Spleen (tissue), 11 donors: ENCODE measurements around the gene SLC24A3. TPM values are rescaled to one million over a fixed set of nuclear protein-coding genes. Genes with fewer than 3 reads are reported as not detected.

Experiments
- DNase-seq: peaks from one replicate; pipeline ENCODE4 v3.0.0-alpha.2; 2020
- H3K27ac ChIP-seq, 8 donors: fragments of 200-600 bp; sonication (generic) in 7 of 8; 1 replicate in 4 of 8; 2 replicates in 4 of 8; pipeline versions ENCODE4 v1.5.0 to v1.8.0; 2016 to 2021; ENCODE audit warnings: inconsistent platforms in 4 of 8, mild to moderate bottlenecking in 4 of 8, moderate library complexity in 1 of 8
- H3K27me3 ChIP-seq, 7 donors: fragments of 200-600 bp; sonication (generic) in 6 of 7; replicated peaks in 1 of 7; 1 replicate in 4 of 7; 2 replicates in 3 of 7; pipeline versions ENCODE4 v1.5.0 to v1.8.0; 2016 to 2021; ENCODE audit warnings: inconsistent platforms in 3 of 7, mild to moderate bottlenecking in 1 of 7
- H3K36me3 ChIP-seq, 6 donors: fragments of 200-600 bp; sonication (generic) in 5 of 6; 1 replicate in 4 of 6; 2 replicates in 2 of 6; pipeline versions ENCODE4 v1.5.0 to v1.8.0; 2016 to 2021; ENCODE audit warnings: inconsistent platforms in 2 of 6
- H3K4me1 ChIP-seq, 6 donors: fragments of 200-600 bp; sonication (generic) in 5 of 6; 1 replicate in 3 of 6; 2 replicates in 3 of 6; pipeline versions ENCODE4 v1.5.0 to v1.8.0; 2016 to 2021; ENCODE audit warnings: inconsistent platforms in 3 of 6
- H3K4me3 ChIP-seq, 8 donors: fragments of 200-600 bp; sonication (generic) in 7 of 8; 1 replicate in 4 of 8; 2 replicates in 4 of 8; pipeline versions ENCODE4 v1.5.0 to v1.8.0; 2016 to 2021; ENCODE audit warnings: inconsistent platforms in 4 of 8, mild to moderate bottlenecking in 4 of 8, moderate library complexity in 2 of 8
- H3K9me3 ChIP-seq, 8 donors: fragments of 200-600 bp; sonication (generic) in 7 of 8; 1 replicate in 4 of 8; 2 replicates in 4 of 8; pipeline versions ENCODE4 v1.5.0 to v1.8.0; 2016 to 2021; ENCODE audit warnings: inconsistent platforms in 4 of 8
- POLR2A ChIP-seq, 3 donors: fragments of 450-650 bp; IDR thresholded peaks; one replicate each; pipeline ENCODE4 v1.5.1; 2017; ENCODE audit warnings: antibody characterized with exemption in 3 of 3, mild to moderate bottlenecking in 1 of 3
- POLR2AphosphoS5 ChIP-seq, 3 donors: sonication (generic); formaldehyde crosslinking; IDR thresholded peaks; one replicate each; pipeline ENCODE4 v1.5.1; 2017; ENCODE audit warnings: antibody characterized with exemption in 3 of 3
- WGBS, 5 donors: extraction: QIAGEN DNeasy Blood & Tissue Kit in 3 of 5; methylation state at CpG; one replicate each; pipeline versions ENCODE4 v1.1.5 to v1.1.7; 2013 to 2018; 5-methylcytosine and 5-hydroxymethylcytosine counted together
- intact Hi-C: fragments of 100-400 bp; cut with DNase I; formaldehyde crosslinking; loops from one replicate; pipeline ENCODE4 v1.15.0; 2023; ENCODE audit warnings: low total_unique reads
- polyA plus RNA-seq, 3 donors: library from polyadenylated mRNA; stranded (reverse); fragments of 200-250 nt; gene quantifications; one replicate each; pipeline ENCODE4 v1.2.1, GENCODE V29; 2013
- total RNA-seq, 7 donors: library from RNA; depleted of rRNA in 3 of 7; stranded (reverse); fragments of >200 nt in 3 of 7; fragmentation: NEBNext Ultra II Directional in 4 of 7; extraction: Animal tissue kit (Norgen Biotek cat#: 25700) in 4 of 7; gene quantifications; one replicate each; pipeline versions ENCODE4 v1.1.0 to v1.2.1, GENCODE V29; 2016 to 2021
- TF ChIP-seq, protein P1 (sequence below), 11 experiments: fragments of 200-600 bp in 7 of 11; fragments of 450-650 bp in 4 of 11; sonication (generic) in 4 of 11; IDR thresholded peaks in 8 of 11; conservative IDR thresholded peaks in 3 of 11; 1 replicate in 7 of 11; 2 replicates in 4 of 11; pipeline versions ENCODE4 v1.4.0 to v1.8.0; 2016 to 2021; ENCODE audit warnings: antibody characterized with exemption in 11 of 11, inconsistent platforms in 4 of 11, mild to moderate bottlenecking in 1 of 11
- donor health status: healthy with polysubstance abuse.
- donor health status: DM: no; HTN: no; CAD: no; lungs with moderate emphysema.
- donor health status: DM: no; HTN: no; CAD: no.
- donor health status: Bipolar disorder and iron deficiency.
- donor health status: healthy.
- donor health status: DM: no; HTN: no; CAD: no.
- donor health status: DM: yes; HTN: yes; CAD: no.

Gene SLC24A3
- total and polyA plus RNA-seq, 10 donors: 0.37 to 3.9 (median 2.6) TPM

DNA sequence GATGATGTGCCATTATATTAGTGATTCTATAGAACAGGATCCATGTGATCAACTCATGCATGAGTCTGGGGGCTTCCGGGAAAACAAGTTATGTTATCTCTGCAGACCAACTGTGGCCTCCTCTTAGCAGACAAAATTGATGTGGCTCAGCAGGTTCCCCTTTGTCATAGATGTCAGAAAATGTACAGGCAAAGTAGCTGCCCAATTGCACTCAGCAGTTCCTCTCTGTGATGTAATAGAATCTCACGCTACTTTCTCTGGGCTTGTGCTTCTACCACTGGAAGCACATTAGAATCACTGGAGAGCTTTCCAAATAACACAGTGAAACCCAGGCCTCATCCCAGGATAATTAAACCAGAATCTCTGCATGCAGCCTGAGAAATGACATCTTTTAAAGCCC, 253.1 kb downstream of the SLC24A3 start:
- Histone ChIP-seq H3K27ac (no peak overlapping the region), H3K4me1 (no peaks in the 10 kb centered on the region), H3K27me3 (peaks cover 0 to 8% (median 0%) of the 10 kb centered on the region in 7 donors), H3K36me3 (no peaks in the 10 kb centered on the region), H3K4me3 (no peak overlapping the region), H3K9me3 (no peaks in the 10 kb centered on the region)
- TF ChIP-seq POLR2AphosphoS5 (IDR thresholded peaks at IDR 0.05) (no peak), POLR2A (IDR thresholded peaks at IDR 0.05) (no peak)
- TF ChIP-seq, protein P1, sequence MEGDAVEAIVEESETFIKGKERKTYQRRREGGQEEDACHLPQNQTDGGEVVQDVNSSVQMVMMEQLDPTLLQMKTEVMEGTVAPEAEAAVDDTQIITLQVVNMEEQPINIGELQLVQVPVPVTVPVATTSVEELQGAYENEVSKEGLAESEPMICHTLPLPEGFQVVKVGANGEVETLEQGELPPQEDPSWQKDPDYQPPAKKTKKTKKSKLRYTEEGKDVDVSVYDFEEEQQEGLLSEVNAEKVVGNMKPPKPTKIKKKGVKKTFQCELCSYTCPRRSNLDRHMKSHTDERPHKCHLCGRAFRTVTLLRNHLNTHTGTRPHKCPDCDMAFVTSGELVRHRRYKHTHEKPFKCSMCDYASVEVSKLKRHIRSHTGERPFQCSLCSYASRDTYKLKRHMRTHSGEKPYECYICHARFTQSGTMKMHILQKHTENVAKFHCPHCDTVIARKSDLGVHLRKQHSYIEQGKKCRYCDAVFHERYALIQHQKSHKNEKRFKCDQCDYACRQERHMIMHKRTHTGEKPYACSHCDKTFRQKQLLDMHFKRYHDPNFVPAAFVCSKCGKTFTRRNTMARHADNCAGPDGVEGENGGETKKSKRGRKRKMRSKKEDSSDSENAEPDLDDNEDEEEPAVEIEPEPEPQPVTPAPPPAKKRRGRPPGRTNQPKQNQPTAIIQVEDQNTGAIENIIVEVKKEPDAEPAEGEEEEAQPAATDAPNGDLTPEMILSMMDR (IDR thresholded peaks at IDR 0.05 in 8 of 11, conservative IDR thresholded peaks at IDR 0.05 in 3 of 11): no peak
- WGBS, 5 donors: 34 to 56% (median 39%) methylated on average over 2 of the region's 2 CpGs
- DNase-seq: no peak
- intact Hi-C loops: no loop called here

- intact Hi-C loops: no loop called here
- TF ChIP-seq POLR2AphosphoS5 (IDR thresholded peaks at IDR 0.05): no peak
- TF ChIP-seq, protein P1 (IDR thresholded peaks at IDR 0.05 in 8 of 11, conservative IDR thresholded peaks at IDR 0.05 in 3 of 11): no peak
- WGBS, 5 donors: 84 to 93% (median 89%) methylated on average over 10 of the region's 10 CpGs
- H3K9me3 ChIP-seq: no peaks in the 10 kb centered on the region
- H3K36me3 ChIP-seq: no peaks in the 10 kb centered on the region
- no peak overlapping the region for H3K27ac ChIP-seq
- no peak overlapping the region for H3K4me3 ChIP-seq
- no peaks in the 10 kb centered on the region for H3K4me1 ChIP-seq
- no peak for DNase-seq
- H3K27me3 ChIP-seq: peaks cover 0 to 8% (median 0%) of the 10 kb centered on the region in 7 donors
Measured at GRCh38 chr20:19466206-19466928, 253.9 kb downstream of the SLC24A3 start.

GRCh38 chr20:19473216-19473921, 260.9 kb downstream of the SLC24A3 start:
- 82 to 93% (median 91%) methylated on average over 8 of the region's 8 CpGs for WGBS, 5 donors
- no peaks in the 10 kb centered on the region for H3K36me3 ChIP-seq
- no peaks in the 10 kb centered on the region for H3K9me3 ChIP-seq
- H3K27ac ChIP-seq: no peak overlapping the region
- intact Hi-C loops: no loop called here
- H3K4me1 ChIP-seq: no peaks in the 10 kb centered on the region
- no peaks in the 10 kb centered on the region for H3K27me3 ChIP-seq
- no peak for DNase-seq
- no peak for TF ChIP-seq POLR2A (IDR thresholded peaks at IDR 0.05)
- no peak overlapping the region for H3K4me3 ChIP-seq

- intact Hi-C loops: no loop called here
- no peak for DNase-seq
- H3K4me1 ChIP-seq: no peaks in the 10 kb centered on the region
- no peaks in the 10 kb centered on the region for H3K27me3 ChIP-seq
- no peak overlapping the region for H3K27ac ChIP-seq
- no peak overlapping the region for H3K4me3 ChIP-seq
- TF ChIP-seq, protein P1 (IDR thresholded peaks at IDR 0.05 in 8 of 11, conservative IDR thresholded peaks at IDR 0.05 in 3 of 11): no peak
- TF ChIP-seq POLR2AphosphoS5 (IDR thresholded peaks at IDR 0.05) (no peak), POLR2A (IDR thresholded peaks at IDR 0.05) (no peak)
- H3K9me3 ChIP-seq: no peaks in the 10 kb centered on the region
- H3K36me3 ChIP-seq: no peaks in the 10 kb centered on the region
- 87 to 95% (median 91%) methylated on average over 6 of the region's 6 CpGs for WGBS, 5 donors
Measured at GRCh38 chr20:19473922-19474286, 261.5 kb downstream of the SLC24A3 start.
